Stomach (tissue), 4 donors: Measurements from ENCODE around the gene GABBR2.

Experiments
- CTCF ChIP-seq, 7 experiments: fragments of 450-650 bp in 4 of 7; fragments of 200-600 bp in 3 of 7; sonication (generic) in 3 of 7; IDR thresholded peaks; one replicate each; pipeline ENCODE4 v1.5.1; 2016 to 2019; ENCODE audit warnings: antibody characterized with exemption in 7 of 7, control low read depth in 2 of 7, mild to moderate bottlenecking in 1 of 7
- EP300 ChIP-seq: sonication (generic); formaldehyde crosslinking; IDR thresholded peaks from one replicate; pipeline ENCODE4 v1.6.1; 2017; ENCODE audit warnings: antibody characterized with exemption
- POLR2A ChIP-seq, 4 donors: fragments of 450-650 bp; IDR thresholded peaks; one replicate each; pipeline ENCODE4 v1.6.1; 2016; ENCODE audit warnings: antibody characterized with exemption in 4 of 4, control low read depth in 2 of 4, mild to moderate bottlenecking in 1 of 4, moderate library complexity in 1 of 4

DNA sequence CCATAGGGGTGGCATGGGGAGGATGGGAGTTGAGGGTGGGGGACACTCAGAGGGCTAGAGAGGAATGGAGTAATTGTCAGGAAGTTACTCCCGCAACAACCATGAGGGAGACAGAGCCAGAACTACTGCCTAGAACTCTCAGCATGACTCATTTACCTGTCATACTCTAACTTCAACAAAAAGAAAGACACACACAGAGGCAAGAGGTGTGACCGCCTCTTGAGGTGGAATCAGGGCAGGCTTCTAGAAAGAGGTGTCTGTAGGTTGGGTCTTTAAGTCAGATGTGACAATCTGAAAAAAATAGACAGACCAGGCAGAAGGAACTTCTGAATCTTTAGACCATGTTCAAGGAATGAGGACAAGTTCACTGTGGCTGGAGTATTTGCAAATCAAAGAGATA is 73.4 kb downstream of the GABBR2 start:
- TF ChIP-seq CTCF (IDR thresholded peaks at IDR 0.05), result no peak
- no peak for TF ChIP-seq POLR2A (IDR thresholded peaks at IDR 0.05)
- TF ChIP-seq EP300, result no peak
